ENCODE results near the gene SERF2. TPM values are rescaled to one million over a fixed set of nuclear protein-coding genes. Genes with fewer than 3 reads are reported as not detected.
"Not testable (repeated sequence)": the region's sequence is repeated elsewhere in the genome, so short reads cannot be mapped to it uniquely, and the experiment has no call there.

The SERF2 gene
- polyA plus RNA-seq, 1 donor from 2014 or later: 726 TPM

GRCh38 chr15:43831519-43832052, 39.5 kb downstream of the SERF2 start:
- H3K79me2 ChIP-seq (replicated peaks; ENCODE audit: insufficient read depth, low read length): not testable (repeated sequence)

DNA sequence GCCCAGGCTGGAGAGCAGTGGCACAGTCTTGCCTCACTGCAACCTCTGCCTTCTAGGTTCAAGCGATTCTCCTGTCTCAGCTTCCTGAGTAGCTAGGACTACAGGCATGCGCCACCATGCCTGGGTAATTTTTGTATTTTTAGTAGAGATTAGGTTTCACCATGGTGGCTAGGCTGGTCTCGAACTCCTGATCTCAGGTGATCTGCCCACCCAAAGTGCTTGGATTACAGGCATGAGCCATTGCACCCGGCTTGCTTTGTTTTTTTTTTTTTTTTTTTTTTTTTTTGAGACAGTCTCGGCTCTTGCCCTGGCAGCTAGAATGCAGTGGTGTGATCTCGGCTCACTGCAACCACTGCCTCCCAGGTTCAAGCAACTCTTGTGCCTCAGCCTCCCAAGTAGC, 40.4 kb downstream of the SERF2 start:
- not testable (repeated sequence) for H3K9me2 ChIP-seq (ENCODE audit: insufficient read depth, low read length); H4K20me1 ChIP-seq (ENCODE audit: insufficient read depth); H3K79me2 ChIP-seq (replicated peaks; ENCODE audit: insufficient read depth, low read length); H3K4me3 ChIP-seq (ENCODE audit: low read length); H3K4me2 ChIP-seq (ENCODE audit: low read length); H3K9ac ChIP-seq (ENCODE audit: low read length); H3K27ac ChIP-seq (ENCODE audit: low read length); H3K27me3 ChIP-seq (ENCODE audit: insufficient read depth, low read depth, low read length); H2AFZ ChIP-seq (ENCODE audit: low read depth, low read length); H3F3A ChIP-seq (ENCODE audit: insufficient read depth, low read length, poor library complexity, severe bottlenecking); H3K9me3 ChIP-seq (ENCODE audit: low read length); H3K36me3 ChIP-seq (ENCODE audit: insufficient read depth, low read length)

More at GRCh38 chr15:43831519-43832052, 39.5 kb downstream of the SERF2 start:
- not testable (repeated sequence) for H3K9me2 ChIP-seq (ENCODE audit: insufficient read depth, low read length); H2AFZ ChIP-seq (ENCODE audit: low read depth, low read length); H3K9me3 ChIP-seq (ENCODE audit: low read length); H4K20me1 ChIP-seq (ENCODE audit: insufficient read depth); H3K9ac ChIP-seq (ENCODE audit: low read length); H3K36me3 ChIP-seq (ENCODE audit: insufficient read depth, low read length); H3K4me2 ChIP-seq (ENCODE audit: low read length); H3F3A ChIP-seq (ENCODE audit: insufficient read depth, low read length, poor library complexity, severe bottlenecking); H3K27ac ChIP-seq (ENCODE audit: low read length); H3K4me3 ChIP-seq (ENCODE audit: low read length); H3K27me3 ChIP-seq (ENCODE audit: insufficient read depth, low read depth, low read length)

DNA sequence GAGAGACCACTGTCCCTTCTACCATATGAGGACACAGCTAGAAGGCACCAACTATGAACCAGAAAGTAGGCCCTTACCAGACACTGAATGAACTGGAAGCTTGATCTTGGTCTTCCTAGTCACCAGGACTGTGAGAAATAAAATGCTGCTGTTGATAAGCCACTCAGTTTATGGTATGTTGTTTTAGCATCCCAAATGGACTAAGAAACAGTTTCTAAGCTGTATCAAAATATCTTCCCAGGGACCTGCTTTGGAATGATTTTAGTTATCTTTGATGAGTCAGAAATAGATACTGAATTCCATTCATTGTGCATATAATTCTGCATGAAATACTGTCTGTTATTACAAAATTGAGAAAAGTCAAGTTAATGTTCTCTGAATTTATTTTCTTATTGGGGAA, 53.3 kb downstream of the SERF2 start:
- no peaks in the 10 kb centered on the region for H3F3A ChIP-seq (ENCODE audit: insufficient read depth, low read length, poor library complexity, severe bottlenecking)
- no peak overlapping the region for H3K27ac ChIP-seq (ENCODE audit: low read length)
- H2AFZ ChIP-seq (ENCODE audit: low read depth, low read length): no peak overlapping the region
- H3K36me3 ChIP-seq (ENCODE audit: insufficient read depth, low read length): no peaks in the 10 kb centered on the region
- no peaks in the 10 kb centered on the region for H3K79me2 ChIP-seq (replicated peaks; ENCODE audit: insufficient read depth, low read length)
- no peak overlapping the region for H3K4me3 ChIP-seq (ENCODE audit: low read length)
- H3K27me3 ChIP-seq (ENCODE audit: insufficient read depth, low read depth, low read length): no peaks in the 10 kb centered on the region
- H3K9ac ChIP-seq (ENCODE audit: low read length): no peak overlapping the region
- no peaks in the 10 kb centered on the region for H3K9me2 ChIP-seq (ENCODE audit: insufficient read depth, low read length)
- H3K4me2 ChIP-seq (ENCODE audit: low read length): no peak overlapping the region
- TF ChIP-seq SMC3 (conservative IDR thresholded peaks at IDR 0.05; ENCODE audit: poor library complexity): no peak
- TF ChIP-seq RAD21 (conservative IDR thresholded peaks at IDR 0.05): no peak
- TF ChIP-seq, protein P1, sequence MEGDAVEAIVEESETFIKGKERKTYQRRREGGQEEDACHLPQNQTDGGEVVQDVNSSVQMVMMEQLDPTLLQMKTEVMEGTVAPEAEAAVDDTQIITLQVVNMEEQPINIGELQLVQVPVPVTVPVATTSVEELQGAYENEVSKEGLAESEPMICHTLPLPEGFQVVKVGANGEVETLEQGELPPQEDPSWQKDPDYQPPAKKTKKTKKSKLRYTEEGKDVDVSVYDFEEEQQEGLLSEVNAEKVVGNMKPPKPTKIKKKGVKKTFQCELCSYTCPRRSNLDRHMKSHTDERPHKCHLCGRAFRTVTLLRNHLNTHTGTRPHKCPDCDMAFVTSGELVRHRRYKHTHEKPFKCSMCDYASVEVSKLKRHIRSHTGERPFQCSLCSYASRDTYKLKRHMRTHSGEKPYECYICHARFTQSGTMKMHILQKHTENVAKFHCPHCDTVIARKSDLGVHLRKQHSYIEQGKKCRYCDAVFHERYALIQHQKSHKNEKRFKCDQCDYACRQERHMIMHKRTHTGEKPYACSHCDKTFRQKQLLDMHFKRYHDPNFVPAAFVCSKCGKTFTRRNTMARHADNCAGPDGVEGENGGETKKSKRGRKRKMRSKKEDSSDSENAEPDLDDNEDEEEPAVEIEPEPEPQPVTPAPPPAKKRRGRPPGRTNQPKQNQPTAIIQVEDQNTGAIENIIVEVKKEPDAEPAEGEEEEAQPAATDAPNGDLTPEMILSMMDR (IDR thresholded peaks at IDR 0.05; ENCODE audit: poor library complexity, severe bottlenecking): no peak
- TF ChIP-seq REST (IDR thresholded peaks at IDR 0.05; ENCODE audit: borderline replicate concordance): no peak
- no peak for TF ChIP-seq EP300 (conservative IDR thresholded peaks at IDR 0.05; ENCODE audit: poor library complexity, severe bottlenecking)
- no peak for TF ChIP-seq POLR2AphosphoS5 (IDR thresholded peaks at IDR 0.05)
- no peak for TF ChIP-seq EZH2 (IDR thresholded peaks at IDR 0.05; ENCODE audit: borderline replicate concordance, insufficient read depth, low read length, poor library complexity, severe bottlenecking)
- TF ChIP-seq MXI1 (conservative IDR thresholded peaks at IDR 0.05; ENCODE audit: poor library complexity, severe bottlenecking): no peak
- TF ChIP-seq TAF1 (IDR thresholded peaks at IDR 0.05; ENCODE audit: low read depth): no peak
- H4K20me1 ChIP-seq (ENCODE audit: insufficient read depth): no peaks in the 10 kb centered on the region
- no peaks in the 10 kb centered on the region for H3K9me3 ChIP-seq (ENCODE audit: low read length)

Small RNA genes lying within 50 kb of the gene (small RNA-seq; reads per million reads assigned to genes)
- 0 reads per million in 3 experiments for gene MIR1282

Other genes starting within 250 kb of the SERF2 start
- gene PPIP5K1, start 202.1 kb upstream of the SERF2 start, polyA plus RNA-seq: 27.3 and 29.6 TPM in 2 replicates
- gene CKMT1B, start 198.3 kb upstream of the SERF2 start, polyA plus RNA-seq: 23.2 and 29.8 TPM in 2 replicates
- gene STRC, start 173.5 kb upstream of the SERF2 start, polyA plus RNA-seq: 2.4 and 2.5 TPM in 2 replicates
- 2.0 and 4.5 TPM in 2 replicates for gene CATSPER2, start 143.5 kb upstream of the SERF2 start, polyA plus RNA-seq
- gene CKMT1A, start 98.5 kb upstream of the SERF2 start, polyA plus RNA-seq: 8.7 and 14.0 TPM in 2 replicates
- gene PDIA3, start 45.9 kb upstream of the SERF2 start, polyA plus RNA-seq: 133 and 136 TPM in 2 replicates
- gene ELL3, start 15.4 kb upstream of the SERF2 start, polyA plus RNA-seq: 2.2 TPM in 1 of 2 replicates, not detected in the other
- gene SERINC4, start 7.9 kb downstream of the SERF2 start, polyA plus RNA-seq: 0.38 and 0.47 TPM in 2 replicates
- 4.4 and 5.0 TPM in 2 replicates for gene HYPK, start 8.3 kb downstream of the SERF2 start, polyA plus RNA-seq
- gene MFAP1, start 32.4 kb downstream of the SERF2 start, polyA plus RNA-seq: 35.8 and 37.7 TPM in 2 replicates
- gene WDR76, start 34.7 kb downstream of the SERF2 start, polyA plus RNA-seq: 0.43 and 1.1 TPM in 2 replicates

Data from neural cell (in vitro differentiated cells).